SU-DHL-6 (cell line): ENCODE measurements around the gene FBN3.

Experiments
- EZH2phosphoT487 ChIP-seq: fragments of 200-600 bp; sonication (generic), shearing (Covaris generic); conservative IDR thresholded peaks from 2 replicates; pipeline ENCODE4 v1.6.1; 2018; ENCODE audit warnings: mild to moderate bottlenecking, antibody characterized with exemption, low read length, moderate library complexity, mixed read lengths
- TF ChIP-seq, protein P1 (sequence below): fragments of 200-600 bp; sonication (generic); IDR thresholded peaks from one replicate; pipeline ENCODE4 v1.5.1; 2017; ENCODE audit warnings: antibody characterized with exemption, mild to moderate bottlenecking, low read length, moderate library complexity; ENCODE audit not compliant: insufficient read depth, poor library complexity, severe bottlenecking

GRCh38 chr19:8097198-8097597 lies 52.2 kb downstream of the FBN3 start:
- TF ChIP-seq, protein P1, sequence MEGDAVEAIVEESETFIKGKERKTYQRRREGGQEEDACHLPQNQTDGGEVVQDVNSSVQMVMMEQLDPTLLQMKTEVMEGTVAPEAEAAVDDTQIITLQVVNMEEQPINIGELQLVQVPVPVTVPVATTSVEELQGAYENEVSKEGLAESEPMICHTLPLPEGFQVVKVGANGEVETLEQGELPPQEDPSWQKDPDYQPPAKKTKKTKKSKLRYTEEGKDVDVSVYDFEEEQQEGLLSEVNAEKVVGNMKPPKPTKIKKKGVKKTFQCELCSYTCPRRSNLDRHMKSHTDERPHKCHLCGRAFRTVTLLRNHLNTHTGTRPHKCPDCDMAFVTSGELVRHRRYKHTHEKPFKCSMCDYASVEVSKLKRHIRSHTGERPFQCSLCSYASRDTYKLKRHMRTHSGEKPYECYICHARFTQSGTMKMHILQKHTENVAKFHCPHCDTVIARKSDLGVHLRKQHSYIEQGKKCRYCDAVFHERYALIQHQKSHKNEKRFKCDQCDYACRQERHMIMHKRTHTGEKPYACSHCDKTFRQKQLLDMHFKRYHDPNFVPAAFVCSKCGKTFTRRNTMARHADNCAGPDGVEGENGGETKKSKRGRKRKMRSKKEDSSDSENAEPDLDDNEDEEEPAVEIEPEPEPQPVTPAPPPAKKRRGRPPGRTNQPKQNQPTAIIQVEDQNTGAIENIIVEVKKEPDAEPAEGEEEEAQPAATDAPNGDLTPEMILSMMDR: no peak
- no peak for TF ChIP-seq EZH2phosphoT487
